Bronchial epithelial cell (primary cell): ENCODE measurements around the gene TSKU. TPM values are rescaled to one million over a fixed set of nuclear protein-coding genes. Genes with fewer than 3 reads are reported as not detected.
A peak's percentile ranks its signal among the peaks of the same experiment; 100 is the strongest.

ENCODE experiments used
- DNase-seq: peaks from one replicate; pipeline ENCODE4 v3.0.0-alpha.2; 2010; ENCODE audit warnings: low read depth
- FAIRE-seq: peaks from 2 replicates; lab custom pipeline; 2011; peaks lifted over from hg19 to GRCh38; lab: Jason Lieb, UNC
- H3K27me3 ChIP-seq: 2 replicates; pipeline ENCODE4 v1.5.1; 2011; ENCODE audit warnings: low read length; ENCODE audit not compliant: control insufficient read depth, insufficient read depth
- H3K36me3 ChIP-seq: 2 replicates; pipeline ENCODE4 v1.5.1; 2011; ENCODE audit warnings: low read length; ENCODE audit not compliant: control insufficient read depth, insufficient read depth
- H3K4me3 ChIP-seq: 2 replicates; pipeline ENCODE4 v1.5.1; 2011; ENCODE audit warnings: mild to moderate bottlenecking, low read depth, low read length, control low read depth
- CTCF ChIP-seq: IDR thresholded peaks from 2 replicates; pipeline ENCODE4 v1.5.1; 2011; ENCODE audit warnings: mild to moderate bottlenecking, moderate library complexity, low read length, control low read depth, inconsistent platforms; ENCODE audit not compliant: insufficient read depth, severe bottlenecking
- total RNA-seq: library from RNA; depleted of rRNA; stranded (reverse); fragments of >200 nt; gene quantifications from 2 replicates; pipeline ENCODE4 v1.2.1, GENCODE V29; 2014

TSKU gene
- total RNA-seq, 1 donor from 2014 or later: 8.2 TPM

- Histone ChIP-seq H3K36me3 (no peaks in the 10 kb centered on the region), H3K27me3 (no peaks in the 10 kb centered on the region), H3K4me3 (no peak overlapping the region)
- no peak for TF ChIP-seq CTCF
- DNase-seq: no peak
- no peak for FAIRE-seq
Measured at GRCh38 chr11:76753449-76753848, 29.7 kb upstream of the TSKU start.

DNA sequence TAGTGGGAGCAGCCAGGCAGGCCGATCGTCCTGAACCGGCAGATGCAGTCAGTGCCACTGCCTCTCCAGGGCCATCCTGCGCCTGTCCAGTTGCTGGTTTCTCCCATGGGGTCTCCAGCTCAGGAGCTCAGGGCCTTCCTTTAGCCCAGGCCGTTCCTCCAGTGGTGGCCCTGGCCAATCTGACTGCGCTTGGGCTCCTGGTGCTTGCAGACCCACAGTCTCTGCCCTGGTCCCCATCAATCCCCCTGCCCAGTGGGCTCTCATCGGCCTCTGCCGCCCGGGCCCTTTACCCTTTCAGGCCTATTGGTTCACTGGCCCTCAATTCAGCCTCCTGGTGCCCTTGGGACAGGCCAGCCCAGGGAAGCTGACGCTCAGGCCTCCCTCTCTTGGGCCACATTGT is 29.2 kb upstream of the TSKU start:
- no peak overlapping the region for H3K4me3 ChIP-seq
- no peak for TF ChIP-seq CTCF
- no peak for FAIRE-seq
- no peak for DNase-seq
- H3K36me3 ChIP-seq: no peaks in the 10 kb centered on the region
- no peaks in the 10 kb centered on the region for H3K27me3 ChIP-seq

DNA sequence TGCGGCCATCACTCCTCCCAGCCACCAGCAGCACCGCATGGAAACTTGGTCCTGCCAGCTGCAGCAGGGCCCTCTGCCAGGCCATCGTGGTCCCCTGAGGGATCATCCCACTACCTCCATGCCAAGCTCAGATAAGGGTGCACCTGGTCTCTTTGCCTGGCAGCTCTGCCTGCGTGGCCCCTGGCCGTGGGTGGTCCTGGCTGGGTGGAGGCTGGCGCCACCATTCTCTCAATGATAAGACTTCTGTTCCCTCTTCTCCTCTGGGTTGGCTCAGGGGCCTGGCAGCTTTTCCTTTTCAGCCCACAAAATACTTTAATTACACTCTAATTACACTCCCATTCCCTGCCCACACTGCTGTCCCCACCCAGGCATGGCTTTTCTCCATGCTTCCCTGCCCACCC is 26.8 kb upstream of the TSKU start:
- FAIRE-seq (no peak), DNase-seq (no peak)
- H3K27me3 ChIP-seq: no peaks in the 10 kb centered on the region
- H3K36me3 ChIP-seq: no peaks in the 10 kb centered on the region
- no peak for TF ChIP-seq CTCF
- H3K4me3 ChIP-seq: no peak overlapping the region

DNA sequence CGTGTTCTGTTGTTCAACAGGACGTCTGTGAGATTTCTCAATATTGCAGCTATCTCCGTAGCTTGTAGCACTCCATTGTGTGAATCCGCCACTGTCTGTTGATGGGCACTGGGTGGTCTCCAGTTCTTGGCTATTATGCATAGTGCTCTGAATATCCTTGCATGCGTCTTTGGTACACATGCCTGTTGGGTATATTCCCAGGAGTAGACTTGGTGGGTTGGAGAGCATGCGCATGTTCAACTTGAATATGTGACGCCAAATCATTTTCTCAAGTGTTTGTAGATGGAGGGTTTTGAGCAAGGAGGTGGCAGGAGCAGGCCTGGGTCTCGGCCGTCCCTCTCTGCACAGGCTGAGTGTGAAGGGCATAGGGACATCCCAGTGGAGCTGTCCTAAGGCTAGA is 24.8 kb upstream of the TSKU start:
- no peak for TF ChIP-seq CTCF
- FAIRE-seq (no peak), DNase-seq (no peak)
- Histone ChIP-seq H3K4me3 (no peak overlapping the region), H3K36me3 (no peaks in the 10 kb centered on the region), H3K27me3 (no peaks in the 10 kb centered on the region)

DNA sequence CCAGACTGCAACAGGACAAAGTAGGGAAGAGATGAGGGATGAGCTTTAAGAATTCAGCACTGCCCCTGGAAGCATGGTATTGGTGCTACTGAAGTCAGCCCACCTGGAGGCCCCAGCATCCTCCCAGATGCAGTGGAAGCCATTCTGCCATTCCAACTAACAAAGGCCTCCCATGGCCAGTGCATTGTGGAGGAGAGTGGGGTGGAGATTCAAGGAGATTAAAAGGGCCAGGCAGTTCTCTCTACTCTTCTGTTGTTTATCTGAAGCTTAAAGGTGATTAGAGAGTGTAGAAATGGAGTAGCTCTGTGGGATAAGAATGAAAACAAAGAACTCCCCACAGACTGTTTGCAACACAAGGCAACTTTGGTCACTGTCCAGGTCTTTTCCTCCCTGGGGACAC is 24.1 kb upstream of the TSKU start:
- FAIRE-seq: peak; percentile 77
- no peaks in the 10 kb centered on the region for H3K36me3 ChIP-seq
- no peak overlapping the region for H3K4me3 ChIP-seq
- no peak for DNase-seq
- no peak for TF ChIP-seq CTCF
- no peaks in the 10 kb centered on the region for H3K27me3 ChIP-seq

DNA sequence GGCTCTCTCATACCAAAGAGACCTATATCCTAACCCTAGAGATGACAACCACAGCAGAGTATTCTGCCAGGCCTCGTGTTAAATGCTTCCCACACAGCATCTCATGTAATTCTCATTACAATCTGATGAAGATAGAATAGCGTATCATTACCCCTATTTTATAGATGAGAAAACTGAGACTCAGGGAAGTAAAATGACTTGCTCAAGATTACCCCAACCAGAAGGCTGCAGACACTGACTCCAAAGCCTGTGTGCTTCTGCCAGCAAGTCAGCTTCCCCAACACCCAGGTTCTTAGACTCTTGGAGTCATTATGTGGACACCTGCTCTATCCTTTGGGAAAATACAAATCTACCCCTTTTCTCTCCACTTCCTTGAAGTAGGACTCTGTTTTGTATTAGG is 23.6 kb upstream of the TSKU start:
- TF ChIP-seq CTCF: no peak
- Histone ChIP-seq H3K36me3 (no peaks in the 10 kb centered on the region), H3K27me3 (no peaks in the 10 kb centered on the region), H3K4me3 (no peak overlapping the region)
- no peak for FAIRE-seq
- DNase-seq: no peak
